ENCODE data around the gene MARCHF6.
"Not testable (repeated sequence)": the region's sequence is repeated elsewhere in the genome, so short reads cannot be mapped to it uniquely, and the experiment has no call there.

The MARCHF6 gene

DNA sequence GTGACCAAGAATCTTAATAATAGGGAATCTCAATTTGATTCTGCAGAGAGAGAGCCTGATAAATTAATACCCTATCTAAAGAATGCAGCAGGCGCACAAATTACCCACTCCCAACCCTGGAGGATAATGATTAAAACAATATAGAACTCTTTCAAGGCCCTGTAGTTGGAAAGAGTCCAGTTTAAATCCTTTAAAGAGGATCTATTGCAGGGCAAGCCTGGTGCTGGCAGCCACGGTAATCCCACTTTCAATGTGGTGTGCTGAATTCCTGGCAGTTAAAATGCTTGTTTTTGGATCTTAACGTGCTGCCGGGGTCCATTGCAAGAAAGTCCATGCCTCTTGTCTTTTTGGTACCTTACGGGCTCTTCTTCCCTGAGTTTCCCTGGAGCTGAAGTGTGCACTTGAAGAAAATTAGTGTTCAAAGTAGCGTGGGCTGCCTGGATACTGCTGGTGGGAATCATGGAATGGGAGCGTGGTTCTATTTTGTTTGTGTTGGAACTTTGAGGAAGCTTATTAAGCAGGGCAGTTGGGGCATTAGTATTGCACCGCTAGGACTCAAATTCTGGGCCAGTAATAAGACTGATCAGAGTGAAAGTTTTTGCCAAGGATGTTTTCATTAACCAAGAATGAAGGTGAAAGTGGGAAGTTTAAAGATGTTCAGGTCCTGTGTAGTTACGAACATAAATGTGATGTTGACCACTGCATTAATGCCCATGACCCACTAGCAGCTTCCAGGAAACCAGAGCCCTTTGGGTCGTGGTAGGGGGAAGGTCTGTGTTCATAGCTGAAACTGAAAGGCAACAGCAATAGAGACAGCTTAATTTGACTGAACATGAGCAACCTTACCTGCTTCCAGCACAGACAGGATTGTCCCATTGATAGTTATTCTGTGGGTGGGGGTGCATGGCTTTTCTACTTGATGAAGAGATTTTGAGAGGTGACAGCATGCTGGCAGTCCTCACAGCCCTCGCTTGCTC is 20.8 kb downstream of the MARCHF6 start:
- TF ChIP-seq POLR2A (IDR thresholded peaks at IDR 0.05; ENCODE audit: extremely low read depth, insufficient read length) = no peak
- TF ChIP-seq, protein P1, sequence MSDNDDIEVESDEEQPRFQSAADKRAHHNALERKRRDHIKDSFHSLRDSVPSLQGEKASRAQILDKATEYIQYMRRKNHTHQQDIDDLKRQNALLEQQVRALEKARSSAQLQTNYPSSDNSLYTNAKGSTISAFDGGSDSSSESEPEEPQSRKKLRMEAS (IDR thresholded peaks at IDR 0.05; ENCODE audit: low read depth, low read length) = no peak
- TF ChIP-seq, protein P2, sequence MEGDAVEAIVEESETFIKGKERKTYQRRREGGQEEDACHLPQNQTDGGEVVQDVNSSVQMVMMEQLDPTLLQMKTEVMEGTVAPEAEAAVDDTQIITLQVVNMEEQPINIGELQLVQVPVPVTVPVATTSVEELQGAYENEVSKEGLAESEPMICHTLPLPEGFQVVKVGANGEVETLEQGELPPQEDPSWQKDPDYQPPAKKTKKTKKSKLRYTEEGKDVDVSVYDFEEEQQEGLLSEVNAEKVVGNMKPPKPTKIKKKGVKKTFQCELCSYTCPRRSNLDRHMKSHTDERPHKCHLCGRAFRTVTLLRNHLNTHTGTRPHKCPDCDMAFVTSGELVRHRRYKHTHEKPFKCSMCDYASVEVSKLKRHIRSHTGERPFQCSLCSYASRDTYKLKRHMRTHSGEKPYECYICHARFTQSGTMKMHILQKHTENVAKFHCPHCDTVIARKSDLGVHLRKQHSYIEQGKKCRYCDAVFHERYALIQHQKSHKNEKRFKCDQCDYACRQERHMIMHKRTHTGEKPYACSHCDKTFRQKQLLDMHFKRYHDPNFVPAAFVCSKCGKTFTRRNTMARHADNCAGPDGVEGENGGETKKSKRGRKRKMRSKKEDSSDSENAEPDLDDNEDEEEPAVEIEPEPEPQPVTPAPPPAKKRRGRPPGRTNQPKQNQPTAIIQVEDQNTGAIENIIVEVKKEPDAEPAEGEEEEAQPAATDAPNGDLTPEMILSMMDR (IDR thresholded peaks at IDR 0.05; ENCODE audit: low read depth, low read length) = no peak
- no peak for TF ChIP-seq MYC (IDR thresholded peaks at IDR 0.05; ENCODE audit: low read depth, low read length)
- no peak for DNase-seq (ENCODE audit: low read depth)
- H3K4me3 ChIP-seq (ENCODE audit: low read depth, low read length) = no peak overlapping the region

DNA sequence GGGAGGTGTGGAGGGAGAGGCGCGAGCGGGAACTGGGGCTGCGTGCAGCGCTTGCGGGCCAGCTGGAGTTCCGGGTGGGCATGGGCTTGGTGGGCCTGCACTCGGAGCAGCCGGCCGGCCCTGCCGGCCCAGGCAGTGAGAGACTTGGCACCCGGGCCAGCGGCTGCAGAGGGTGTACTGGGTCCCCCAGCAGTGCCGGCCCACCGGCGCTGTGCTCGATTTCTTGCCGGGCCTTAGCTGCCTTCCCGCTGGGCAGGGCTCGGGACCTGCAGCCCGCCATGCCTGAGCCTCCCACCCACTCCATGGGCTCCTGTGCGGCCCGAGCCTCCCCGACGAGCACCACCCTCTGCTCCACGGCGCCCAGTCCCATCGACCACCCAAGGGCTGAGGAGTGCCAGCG is 21.7 kb downstream of the MARCHF6 start:
- not testable (repeated sequence) for H3K4me3 ChIP-seq (ENCODE audit: low read depth, low read length); DNase-seq (ENCODE audit: low read depth)

DNA sequence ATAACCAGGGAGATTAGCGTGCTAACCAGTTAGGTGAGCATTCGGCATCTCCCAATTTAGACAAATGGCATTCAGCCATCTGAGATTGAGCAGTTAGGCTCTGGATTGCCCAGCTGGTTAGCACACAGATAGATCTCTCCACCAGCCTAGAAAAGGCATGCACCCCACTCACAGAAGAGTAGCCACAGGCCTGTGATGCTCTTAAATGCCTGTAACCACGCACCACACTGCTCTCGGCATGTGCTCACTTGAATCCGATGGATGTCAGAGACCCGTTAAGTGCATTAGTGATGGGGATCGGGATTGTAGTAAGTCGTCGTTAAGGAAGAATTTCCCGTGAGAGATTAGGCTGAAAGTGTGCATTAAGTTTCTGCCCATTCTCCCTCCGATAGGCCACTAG is 23.0 kb downstream of the MARCHF6 start:
- TF ChIP-seq, protein P2 (IDR thresholded peaks at IDR 0.05; ENCODE audit: low read depth, low read length) = no peak
- no peak for TF ChIP-seq POLR2A (IDR thresholded peaks at IDR 0.05; ENCODE audit: extremely low read depth, insufficient read length)
- no peak for TF ChIP-seq MYC (IDR thresholded peaks at IDR 0.05; ENCODE audit: low read depth, low read length)
- TF ChIP-seq, protein P1 (IDR thresholded peaks at IDR 0.05; ENCODE audit: low read depth, low read length) = no peak
- no peak for DNase-seq (ENCODE audit: low read depth)
- no peak overlapping the region for H3K4me3 ChIP-seq (ENCODE audit: low read depth, low read length)

DNA sequence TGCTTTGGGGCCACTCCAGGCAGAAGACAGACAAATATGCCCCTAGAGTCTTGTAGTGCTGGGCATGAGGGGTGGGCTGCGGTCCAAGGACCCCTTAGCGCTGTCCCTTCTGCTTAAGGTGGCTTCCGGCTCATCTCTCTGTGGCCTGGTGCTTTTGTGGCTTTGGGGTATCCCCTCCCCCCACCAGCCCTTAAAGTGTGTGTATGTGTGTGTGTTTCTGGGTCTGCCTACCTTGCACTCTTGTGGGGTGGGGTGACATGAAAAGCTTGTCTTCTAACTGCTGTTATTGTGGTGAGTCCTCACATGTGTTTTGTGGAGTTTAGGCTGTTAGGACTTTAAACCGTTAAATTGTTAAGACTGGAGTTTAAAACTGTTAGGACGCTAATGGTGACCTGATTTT is 23.6 kb downstream of the MARCHF6 start:
- H3K4me3 ChIP-seq (ENCODE audit: low read depth, low read length) = no peak overlapping the region
- peak; percentile 16 for DNase-seq (ENCODE audit: low read depth)
- TF ChIP-seq MYC (IDR thresholded peaks at IDR 0.05; ENCODE audit: low read depth, low read length) = no peak
- TF ChIP-seq POLR2A (IDR thresholded peaks at IDR 0.05; ENCODE audit: extremely low read depth, insufficient read length) = no peak
- TF ChIP-seq, protein P2 (IDR thresholded peaks at IDR 0.05; ENCODE audit: low read depth, low read length) = no peak

DNA sequence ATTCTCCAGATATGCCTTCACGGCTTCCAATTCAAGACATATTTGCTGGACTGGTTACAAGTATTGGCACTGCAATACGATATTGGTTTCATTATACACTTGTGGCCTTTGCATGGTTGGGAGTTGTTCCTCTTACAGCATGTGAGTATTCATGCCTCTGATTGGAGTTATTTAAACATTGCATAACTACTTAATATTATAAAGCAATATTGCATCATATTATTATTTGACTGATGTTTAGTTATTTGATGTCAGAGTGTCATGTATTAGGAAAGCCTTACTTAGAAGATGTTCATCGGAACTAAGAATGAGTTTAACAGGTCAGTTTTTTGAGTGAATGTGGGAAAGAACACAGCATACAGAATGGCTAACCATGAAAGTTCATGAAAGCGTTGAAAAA is 28.3 kb downstream of the MARCHF6 start:
- no peak overlapping the region for H3K4me3 ChIP-seq (ENCODE audit: low read depth, low read length)
- no peak for DNase-seq (ENCODE audit: low read depth)
- TF ChIP-seq, protein P2 (IDR thresholded peaks at IDR 0.05; ENCODE audit: low read depth, low read length) = no peak
- TF ChIP-seq, protein P1 (IDR thresholded peaks at IDR 0.05; ENCODE audit: low read depth, low read length) = no peak
- TF ChIP-seq POLR2A (IDR thresholded peaks at IDR 0.05; ENCODE audit: extremely low read depth, insufficient read length) = no peak
- no peak for TF ChIP-seq MYC (IDR thresholded peaks at IDR 0.05; ENCODE audit: low read depth, low read length)

DNA sequence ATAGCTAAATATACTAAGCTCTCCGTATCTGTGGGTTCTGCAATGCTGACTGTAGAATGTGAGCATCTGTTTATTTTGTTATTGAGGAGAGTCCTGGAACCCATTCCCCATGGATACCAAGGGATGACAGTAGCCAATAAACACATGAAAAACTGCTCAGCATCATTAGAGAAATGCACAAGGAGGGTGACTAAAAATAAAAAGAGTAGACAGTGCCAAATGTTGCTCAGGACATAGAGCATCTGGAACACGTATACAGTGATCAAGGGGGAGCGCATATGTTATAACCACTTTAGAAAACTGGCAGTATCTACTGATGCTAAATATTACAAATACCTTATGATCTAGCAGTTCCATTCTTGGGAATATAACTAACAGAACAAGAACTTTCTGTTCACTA is 31.0 kb downstream of the MARCHF6 start:
- no peak overlapping the region for H3K4me3 ChIP-seq (ENCODE audit: low read depth, low read length)
- DNase-seq (ENCODE audit: low read depth) = no peak
- TF ChIP-seq, protein P1 (IDR thresholded peaks at IDR 0.05; ENCODE audit: low read depth, low read length) = no peak
- TF ChIP-seq, protein P2 (IDR thresholded peaks at IDR 0.05; ENCODE audit: low read depth, low read length) = no peak
- TF ChIP-seq POLR2A (IDR thresholded peaks at IDR 0.05; ENCODE audit: extremely low read depth, insufficient read length) (no peak), MYC (IDR thresholded peaks at IDR 0.05; ENCODE audit: low read depth, low read length) (no peak)

Data from NB4 (cell line).